ENCODE measurements around the gene DNER. TPM values are rescaled to one million over a fixed set of nuclear protein-coding genes. Genes with fewer than 3 reads are reported as not detected.
"Not testable (repeated sequence)": the region's sequence is repeated elsewhere in the genome, so short reads cannot be mapped to it uniquely, and the experiment has no call there.

DNER gene
- polyA plus RNA-seq, 1 of the 3 experiments (the other 2 are of a cell fraction): 1.4 TPM

GRCh38 chr2:229375251-229375650 lies 339.1 kb downstream of the DNER start:
- Histone ChIP-seq H3K4me3 (ENCODE audit: low read depth in 2 of 2, low read length in 1 of 2) (no peak overlapping the region), H3K9me2 (no peaks in the 10 kb centered on the region), H3K9ac (no peak overlapping the region), H3F3A (replicated peaks; ENCODE audit: insufficient read depth) (no peaks in the 10 kb centered on the region), H3K4me1 (ENCODE audit: control insufficient read depth in 1 of 2, insufficient read depth in 2 of 2, low read depth in 1 of 2, low read length in 1 of 2) (peaks cover 0 to 8% of the 10 kb centered on the region in 2 experiments; a peak in 1 of 4 replicates), H2AFZ (ENCODE audit: low read depth) (no peak overlapping the region), H3K9me3 (no peaks in the 10 kb centered on the region), H3K79me2 (ENCODE audit: insufficient read depth) (no peaks in the 10 kb centered on the region), H3K4me2 (no peak overlapping the region), H3K27ac (ENCODE audit: low read depth in 2 of 2, low read length in 1 of 2) (no peak overlapping the region), H4K20me1 (ENCODE audit: insufficient read depth) (no peaks in the 10 kb centered on the region), H3K27me3 (ENCODE audit: insufficient read depth) (no peaks in the 10 kb centered on the region), H3K36me3 (replicated peaks in 1 of 2; ENCODE audit: control insufficient read depth in 1 of 2, insufficient read depth in 2 of 2, low read length in 1 of 2) (no peaks in the 10 kb centered on the region)
- DNase-seq: no peak
- ChIA-PET POLR2A (no interaction called here), CTCF (interaction anchor here (0.6 kb wide), 1 partner anchor 35 kb away, joined by 3 read pairs; no protein-coding TSS in a partner anchor)
- TF ChIP-seq MXI1 (IDR thresholded peaks at IDR 0.05; ENCODE audit: low read depth, low read length) (no peak), EP300 (IDR thresholded peaks at IDR 0.05; ENCODE audit: borderline replicate concordance in 1 of 2, low read depth in 1 of 2, low read length in 1 of 2) (no peak), RCOR1 (IDR thresholded peaks at IDR 0.05; ENCODE audit: low read length) (no peak), USF2 (IDR thresholded peaks at IDR 0.05; ENCODE audit: borderline replicate concordance, low read depth, low read length) (no peak), MEF2A (IDR thresholded peaks at IDR 0.05; ENCODE audit: borderline replicate concordance, low read depth) (no peak), ELF1 (IDR thresholded peaks at IDR 0.05) (no peak), RXRA (IDR thresholded peaks at IDR 0.05; ENCODE audit: borderline replicate concordance, low read depth) (no peak), JUND (IDR thresholded peaks at IDR 0.05) (no peak), FOSL2 (IDR thresholded peaks at IDR 0.05; ENCODE audit: borderline replicate concordance, low read depth) (no peak), MAX (IDR thresholded peaks at IDR 0.05; ENCODE audit: low read depth) (no peak), YY1 (IDR thresholded peaks at IDR 0.05; ENCODE audit: low read depth) (no peak), SIN3A (IDR thresholded peaks at IDR 0.05; ENCODE audit: borderline replicate concordance, low read depth, low read length) (no peak), TCF12 (IDR thresholded peaks at IDR 0.05) (no peak), TAF1 (IDR thresholded peaks at IDR 0.05; ENCODE audit: borderline replicate concordance, low read depth, low read length) (no peak), REST (IDR thresholded peaks at IDR 0.05; ENCODE audit: low read depth, low read length) (no peak)

GRCh38 chr2:229373311-229373710 lies 341.0 kb downstream of the DNER start:
- H3K27ac ChIP-seq (ENCODE audit: low read depth in 2 of 2, low read length in 1 of 2); H3K9me2 ChIP-seq; H3K4me1 ChIP-seq (ENCODE audit: control insufficient read depth in 1 of 2, insufficient read depth in 2 of 2, low read depth in 1 of 2, low read length in 1 of 2); H4K20me1 ChIP-seq (ENCODE audit: insufficient read depth); H3K27me3 ChIP-seq (ENCODE audit: insufficient read depth); H3K4me3 ChIP-seq (ENCODE audit: low read depth in 2 of 2, low read length in 1 of 2); H3K9ac ChIP-seq; H3F3A ChIP-seq (replicated peaks; ENCODE audit: insufficient read depth); H2AFZ ChIP-seq (ENCODE audit: low read depth); H3K79me2 ChIP-seq (ENCODE audit: insufficient read depth); H3K4me2 ChIP-seq; POLR2A ChIA-PET; H3K9me3 ChIP-seq; CTCF ChIA-PET; H3K36me3 ChIP-seq (replicated peaks in 1 of 2; ENCODE audit: control insufficient read depth in 1 of 2, insufficient read depth in 2 of 2, low read length in 1 of 2); DNase-seq: not testable (repeated sequence)
- 40% methylated on average over 4 of the region's 4 CpGs for WGBS (ENCODE audit: low lambda C conversion rate)
